Testis (tissue), 2 donors: Measurements from ENCODE around the gene SMG5.

Source experiments
- CTCF ChIP-seq, 3 experiments: fragments of 450-650 bp in 2 of 3; fragments of 200-600 bp in 1 of 3; sonication (generic) in 1 of 3; IDR thresholded peaks; one replicate each; pipeline ENCODE4 v1.5.1; 2016 to 2019; ENCODE audit warnings: antibody characterized with exemption in 3 of 3, mild to moderate bottlenecking in 2 of 3, moderate library complexity in 1 of 3
- POLR2A ChIP-seq: fragments of 450-650 bp; IDR thresholded peaks from one replicate; pipeline ENCODE4 v1.6.1; 2017; ENCODE audit warnings: antibody characterized with exemption, mild to moderate bottlenecking, moderate library complexity

GRCh38 chr1:156200044-156200443, 82.6 kb downstream of the SMG5 start:
- TF ChIP-seq POLR2A (no peak), CTCF (IDR thresholded peaks at IDR 0.05) (no peak)
